Cardiac fibroblast (primary cell): ENCODE data around the gene SEMA6B.
"Not testable (repeated sequence)": the region's sequence is repeated elsewhere in the genome, so short reads cannot be mapped to it uniquely, and the experiment has no call there.

Experiments used
- DNase-seq, 2 donors: peaks; one replicate each; pipeline versions ENCODE4 v3.0.0 to v3.0.0-alpha.2; 2010; ENCODE audit warnings: low read depth in 2 of 2
- H3K4me3 ChIP-seq, 2 donors: replicated peaks in 1 of 2; 1 replicate in 1 of 2; 2 replicates in 1 of 2; pipeline ENCODE4 v1.5.1; 2011; ENCODE audit warnings: low read depth in 2 of 2, low read length in 2 of 2, mild to moderate bottlenecking in 2 of 2, moderate library complexity in 1 of 2
- CTCF ChIP-seq: IDR thresholded peaks from one replicate; pipeline ENCODE4 v1.5.1; 2011; ENCODE audit warnings: low read depth, mild to moderate bottlenecking, low read length, inconsistent platforms

The SEMA6B gene

DNA sequence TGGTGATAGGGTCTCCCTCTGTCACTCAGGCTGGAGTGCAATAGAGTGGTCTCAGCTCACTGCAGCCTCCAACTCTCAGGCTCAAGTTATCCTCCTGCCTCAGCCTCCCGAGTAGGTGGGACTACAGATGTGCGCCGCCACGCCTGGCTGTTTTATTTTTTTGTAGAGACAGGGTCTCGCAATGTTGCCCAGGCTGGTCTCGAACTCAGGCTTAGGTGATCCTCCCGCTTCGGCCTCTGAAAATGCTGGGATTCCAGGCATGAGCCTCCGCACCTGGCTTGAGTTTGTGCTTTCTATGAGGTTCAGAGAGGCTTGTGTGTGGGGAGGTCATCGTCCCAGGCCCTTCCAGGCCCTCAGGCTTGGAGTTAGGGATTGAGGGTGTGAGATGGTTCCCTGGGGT lies 40.6 kb upstream of the SEMA6B start:
- DNase-seq: no peak
- no peak overlapping the region for H3K4me3 ChIP-seq
- no peak for TF ChIP-seq CTCF

GRCh38 chr19:4598712-4599111 lies 39.2 kb upstream of the SEMA6B start:
- H3K4me3 ChIP-seq: no peak overlapping the region
- DNase-seq: no peak
- no peak for TF ChIP-seq CTCF

DNA sequence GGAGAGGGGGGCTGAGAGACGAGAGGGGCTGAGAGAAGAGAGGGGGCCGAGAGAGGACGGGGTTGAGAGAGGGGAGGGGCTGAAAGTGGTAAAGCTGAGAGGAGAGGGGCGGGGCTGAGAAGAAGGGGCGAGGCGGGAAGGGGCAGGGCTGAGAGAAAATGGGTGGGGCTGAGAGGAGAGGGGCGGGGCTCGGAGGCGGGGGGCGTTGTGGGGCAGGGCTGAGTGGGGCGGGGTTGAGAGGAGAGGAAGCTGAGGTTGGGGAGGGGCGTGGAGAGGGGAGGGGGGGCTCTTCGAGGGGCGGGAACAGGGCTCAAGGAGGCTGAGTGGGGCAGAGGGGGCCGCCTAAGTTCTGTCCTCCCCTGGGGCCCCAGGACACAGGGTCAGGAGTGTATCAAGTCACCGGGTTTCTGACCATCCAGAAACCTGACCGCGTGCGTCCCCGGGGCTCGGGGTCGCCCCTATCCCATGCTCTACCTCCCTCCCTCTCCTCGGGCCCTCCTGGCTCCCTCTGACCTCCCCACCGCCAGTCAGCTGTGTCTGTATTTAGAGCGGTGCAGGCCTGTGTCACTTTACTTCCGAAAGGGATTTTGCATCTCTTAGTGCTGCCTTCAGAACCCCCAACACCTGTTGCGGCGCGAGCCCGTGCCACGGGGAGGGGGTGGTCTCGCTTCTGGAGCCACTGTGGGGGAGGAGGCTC lies 38.6 kb upstream of the SEMA6B start:
- peak in 1 of 2 donors; percentile 60 for DNase-seq
- no peak for TF ChIP-seq CTCF
- no peak overlapping the region for H3K4me3 ChIP-seq

DNA sequence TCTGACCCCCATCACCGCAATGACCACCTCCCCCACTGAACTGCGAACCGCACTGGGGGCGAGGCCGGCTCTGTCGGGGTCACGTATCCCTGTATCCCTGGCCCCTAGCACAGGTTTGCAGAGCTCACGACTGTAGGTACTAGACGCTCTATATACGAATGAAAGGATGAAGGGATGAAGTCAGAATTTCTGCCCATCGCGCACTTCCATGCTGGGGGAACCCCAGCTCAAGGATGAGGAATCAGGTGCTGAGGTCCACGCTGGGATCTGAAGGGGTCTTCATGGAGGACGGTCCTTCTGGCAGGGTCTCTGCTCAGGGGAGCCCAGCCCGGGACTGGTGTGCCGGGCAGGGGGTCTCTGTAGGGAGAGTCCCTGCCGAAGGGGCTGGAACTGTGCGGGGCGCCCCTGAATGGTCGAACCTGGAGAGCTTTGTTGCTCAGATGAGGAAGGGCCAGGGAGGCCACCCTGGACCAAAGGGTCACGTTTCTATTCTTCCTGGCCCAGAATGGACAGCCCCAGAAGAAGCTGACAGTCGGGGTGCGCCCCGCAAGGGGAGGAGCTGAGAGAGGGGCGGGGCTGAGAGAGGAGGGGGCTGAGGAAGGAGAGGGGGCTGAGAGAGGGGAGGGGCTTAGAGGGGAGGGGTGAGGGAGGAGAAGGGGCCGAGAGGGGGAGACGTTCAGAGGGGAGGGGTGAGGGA lies 37.9 kb upstream of the SEMA6B start:
- TF ChIP-seq CTCF: no peak
- DNase-seq: no peak
- H3K4me3 ChIP-seq: no peak overlapping the region

DNA sequence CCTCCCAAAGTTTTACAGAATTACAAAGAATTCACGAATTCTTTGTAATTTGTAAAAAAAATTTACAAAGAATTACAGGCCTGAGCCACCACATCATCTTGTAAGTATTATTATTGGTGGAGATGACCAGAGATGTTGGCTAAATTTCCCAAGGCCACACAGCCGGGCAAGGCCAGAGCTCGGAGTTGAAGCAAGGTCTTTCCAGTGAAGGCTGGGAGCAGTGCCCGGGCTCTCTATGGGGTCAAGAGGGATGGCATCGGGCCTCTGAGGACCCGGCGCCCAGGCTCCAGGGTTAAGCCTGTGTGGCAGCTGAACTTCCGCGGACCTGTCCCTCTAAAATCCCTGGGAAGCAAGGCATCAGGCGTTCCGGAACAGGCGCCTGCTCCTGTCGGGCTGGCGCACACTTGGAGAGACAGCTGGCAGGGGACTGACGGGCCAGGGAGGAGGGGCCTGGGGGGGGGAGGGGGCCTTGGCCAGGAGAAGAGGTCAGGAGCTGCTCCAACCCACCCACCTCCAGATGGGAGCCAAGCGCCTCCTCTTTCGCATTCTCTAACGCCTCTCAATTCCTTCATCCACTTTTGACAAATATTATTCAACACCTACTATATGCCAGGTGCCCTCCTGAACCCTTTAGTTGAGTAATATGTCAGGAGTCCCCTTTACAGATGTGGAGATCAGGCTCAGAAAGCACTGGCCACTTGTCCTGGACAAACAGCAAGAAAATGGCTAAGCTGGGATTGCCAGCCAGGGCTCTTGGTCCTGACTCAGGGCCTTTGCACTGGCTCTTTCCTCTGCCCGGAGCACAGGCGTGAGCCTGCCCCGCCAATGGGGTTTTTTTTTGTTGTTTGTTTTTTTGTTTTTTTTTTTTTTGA lies 36.8 kb upstream of the SEMA6B start:
- TF ChIP-seq CTCF: no peak

GRCh38 chr19:4595158-4595557 lies 35.7 kb upstream of the SEMA6B start:
- H3K4me3 ChIP-seq, DNase-seq: not testable (repeated sequence)

More for the DNA sequence above, 36.8 kb upstream of the SEMA6B start:
- DNase-seq: no peak
- no peak overlapping the region for H3K4me3 ChIP-seq

DNA sequence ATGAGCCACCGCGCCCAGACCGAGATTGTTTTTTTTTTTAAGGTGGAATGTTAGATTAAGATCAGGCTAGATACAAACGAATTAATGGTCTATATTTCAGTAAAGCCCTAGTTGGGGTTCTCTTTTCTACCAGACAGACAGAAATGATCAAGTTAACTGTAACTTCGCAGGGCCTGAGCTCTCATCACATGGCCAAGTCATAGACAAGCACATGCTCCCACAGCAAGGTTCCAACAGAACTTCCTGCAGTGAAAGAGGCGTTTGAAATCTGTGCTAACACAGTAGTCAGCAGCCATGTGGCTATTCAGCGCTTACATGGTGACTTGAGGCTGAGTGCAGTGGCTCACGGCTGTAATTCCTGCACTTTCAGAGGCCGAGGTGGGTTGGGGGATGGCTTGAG lies 34.7 kb upstream of the SEMA6B start:
- no peak for DNase-seq
- H3K4me3 ChIP-seq: no peak overlapping the region
- TF ChIP-seq CTCF: no peak
